ACC112 (cell line): ENCODE measurements around the gene GRIP2.

ENCODE experiments used
- H2AFZ ChIP-seq: fragments of 200-600 bp; sonication (generic); one replicate; pipeline ENCODE4 v1.6.0; 2017; ENCODE audit warnings: antibody characterized with exemption, low read length; ENCODE audit not compliant: unreplicated experiment
- H3K27ac ChIP-seq: fragments of 200-600 bp; sonication (generic); 2 replicates; pipeline ENCODE4 v1.5.1; 2014; ENCODE audit warnings: low read depth, mild to moderate bottlenecking, antibody characterized with exemption, low read length, moderate library complexity
- H3K27me3 ChIP-seq: fragments of 200-600 bp; sonication (generic); 2 replicates; pipeline ENCODE4 v1.6.1; 2014; ENCODE audit warnings: mild to moderate bottlenecking, antibody characterized with exemption, low read length, moderate library complexity, mixed read lengths; ENCODE audit not compliant: insufficient read depth
- H3K36me3 ChIP-seq: fragments of 200-600 bp; sonication (generic); 2 replicates; pipeline ENCODE4 v1.6.1; 2016; ENCODE audit warnings: mild to moderate bottlenecking, antibody characterized with exemption, low read length, moderate library complexity, mixed read lengths; ENCODE audit not compliant: insufficient read depth
- H3K4me1 ChIP-seq: fragments of 200-600 bp; sonication (generic); one replicate; pipeline ENCODE4 v1.6.1; 2016; ENCODE audit warnings: low read length, mixed read lengths; ENCODE audit not compliant: insufficient read depth, unreplicated experiment, control insufficient read depth
- H3K4me3 ChIP-seq: fragments of 200-600 bp; sonication (generic); 2 replicates; pipeline ENCODE4 v1.5.1; 2014; ENCODE audit warnings: mild to moderate bottlenecking, low read depth, low read length
- H3K79me2 ChIP-seq: fragments of 200-600 bp; sonication (generic); one replicate; pipeline ENCODE4 v1.6.0; 2016; ENCODE audit warnings: low read length; ENCODE audit not compliant: control insufficient read depth, unreplicated experiment, insufficient read depth

The GRIP2 gene

DNA sequence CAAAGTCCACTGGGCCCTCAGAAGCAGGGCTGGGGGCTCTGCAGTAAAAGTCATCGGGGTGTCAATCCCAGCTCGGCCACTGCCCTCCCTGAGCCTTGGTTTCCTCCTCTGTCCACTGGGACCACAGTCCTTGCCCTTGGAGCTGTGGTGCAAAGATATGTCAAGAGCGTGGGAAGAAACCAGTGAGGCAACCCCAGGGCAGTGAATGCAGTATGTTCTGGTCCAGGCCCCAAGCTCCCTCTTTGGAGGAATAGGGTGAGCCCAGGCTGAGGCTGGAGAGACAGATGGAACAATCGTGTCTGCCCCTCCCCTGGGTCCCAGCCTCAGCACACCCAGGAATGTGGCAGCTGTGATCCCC, 779 bp downstream of the GRIP2 start:
- no peak overlapping the region for H3K4me3 ChIP-seq
- H3K36me3 ChIP-seq: no peaks in the 10 kb centered on the region
- no peaks in the 10 kb centered on the region for H3K79me2 ChIP-seq
- no peak overlapping the region for H2AFZ ChIP-seq
- H3K27me3 ChIP-seq: peaks cover 13% of the 10 kb centered on the region; the same call in 1 of the 2 replicates
- no peaks in the 10 kb centered on the region for H3K4me1 ChIP-seq
- H3K27ac ChIP-seq: no peak overlapping the region

DNA sequence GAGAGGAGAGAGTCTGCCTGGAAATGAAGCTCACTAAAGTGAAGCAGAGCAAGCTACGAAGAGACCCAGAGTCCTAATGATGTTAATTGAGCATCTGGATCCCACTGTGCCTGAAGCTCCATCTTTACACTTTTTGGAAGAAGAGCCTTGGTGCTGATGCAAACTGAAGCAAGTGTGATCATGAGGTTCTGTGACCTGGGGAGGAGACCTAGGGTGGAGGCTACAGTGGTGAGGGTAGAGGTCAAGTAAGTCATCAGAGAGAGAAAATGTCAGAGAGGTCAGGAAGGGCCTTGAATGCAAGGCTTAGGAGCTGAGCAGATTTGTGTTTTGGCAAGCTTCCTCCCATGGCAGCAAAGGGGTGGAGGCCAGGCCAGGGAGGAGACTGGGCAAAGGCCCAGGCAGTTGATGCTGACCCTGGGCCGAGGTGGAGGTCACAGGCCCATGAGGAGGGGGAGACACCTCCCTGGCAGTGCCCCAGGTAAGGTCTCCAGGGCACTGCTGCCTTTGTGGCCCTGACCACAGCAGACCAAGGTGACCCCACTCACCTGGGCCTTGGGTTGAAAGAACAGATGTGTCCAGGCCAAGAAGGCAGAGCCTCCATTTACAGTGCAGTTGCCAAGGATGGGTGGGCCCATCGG, 1.6 kb downstream of the GRIP2 start:
- H3K36me3 ChIP-seq: no peaks in the 10 kb centered on the region
- H3K4me1 ChIP-seq: no peaks in the 10 kb centered on the region

DNA sequence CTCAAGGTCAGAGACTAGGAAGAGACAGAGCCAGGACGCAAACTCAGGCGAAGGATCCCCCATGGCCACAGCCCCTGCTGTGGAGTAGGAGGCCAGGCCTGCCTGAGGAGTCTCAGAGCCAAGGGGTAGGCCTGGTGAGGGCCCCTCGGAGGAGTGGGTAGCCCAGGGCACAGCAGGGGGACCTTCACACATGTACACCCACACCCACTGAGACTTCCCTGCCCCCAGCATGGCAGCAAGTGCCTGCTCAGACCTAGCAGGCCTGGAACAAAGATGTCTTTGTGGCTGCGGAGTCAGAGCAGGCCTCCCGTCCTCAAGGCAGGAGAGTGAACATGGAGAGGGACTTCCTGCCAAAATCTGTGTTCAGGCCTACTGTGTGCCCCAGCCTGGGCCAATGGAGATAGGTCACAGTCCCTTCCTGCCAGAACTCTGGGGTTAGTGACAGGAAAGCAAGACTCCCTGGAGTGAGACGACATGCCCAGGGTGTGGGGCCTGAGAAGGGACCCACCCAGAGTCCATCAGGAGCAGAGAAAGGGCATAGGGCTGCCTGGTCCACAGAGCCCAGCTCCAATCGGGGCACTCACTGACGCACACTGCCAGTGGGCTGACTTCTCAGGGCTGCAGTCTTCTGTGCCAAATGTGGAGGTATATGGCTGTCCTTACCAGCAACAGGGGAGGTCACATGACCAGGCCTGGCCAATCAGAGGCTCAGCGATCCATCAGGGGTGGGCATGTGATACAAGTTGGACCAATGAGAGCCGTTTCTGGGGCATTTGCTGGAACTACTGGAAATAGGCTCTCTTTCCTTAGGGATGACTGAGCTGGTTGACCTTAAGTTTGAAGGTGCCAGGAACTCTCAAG, 2.3 kb downstream of the GRIP2 start:
- Histone ChIP-seq H3K4me3 (no peak overlapping the region), H2AFZ (no peak overlapping the region), H3K79me2 (no peaks in the 10 kb centered on the region), H3K27me3 (peaks cover 23% of the 10 kb centered on the region), H3K4me1 (no peaks in the 10 kb centered on the region), H3K36me3 (no peaks in the 10 kb centered on the region), H3K27ac (no peak overlapping the region)

More for the DNA sequence above, 1.6 kb downstream of the GRIP2 start:
- Histone ChIP-seq H3K27ac (no peak overlapping the region), H3K79me2 (no peaks in the 10 kb centered on the region), H3K27me3 (peaks cover 21% of the 10 kb centered on the region), H3K4me3 (no peak overlapping the region), H2AFZ (no peak overlapping the region)

DNA sequence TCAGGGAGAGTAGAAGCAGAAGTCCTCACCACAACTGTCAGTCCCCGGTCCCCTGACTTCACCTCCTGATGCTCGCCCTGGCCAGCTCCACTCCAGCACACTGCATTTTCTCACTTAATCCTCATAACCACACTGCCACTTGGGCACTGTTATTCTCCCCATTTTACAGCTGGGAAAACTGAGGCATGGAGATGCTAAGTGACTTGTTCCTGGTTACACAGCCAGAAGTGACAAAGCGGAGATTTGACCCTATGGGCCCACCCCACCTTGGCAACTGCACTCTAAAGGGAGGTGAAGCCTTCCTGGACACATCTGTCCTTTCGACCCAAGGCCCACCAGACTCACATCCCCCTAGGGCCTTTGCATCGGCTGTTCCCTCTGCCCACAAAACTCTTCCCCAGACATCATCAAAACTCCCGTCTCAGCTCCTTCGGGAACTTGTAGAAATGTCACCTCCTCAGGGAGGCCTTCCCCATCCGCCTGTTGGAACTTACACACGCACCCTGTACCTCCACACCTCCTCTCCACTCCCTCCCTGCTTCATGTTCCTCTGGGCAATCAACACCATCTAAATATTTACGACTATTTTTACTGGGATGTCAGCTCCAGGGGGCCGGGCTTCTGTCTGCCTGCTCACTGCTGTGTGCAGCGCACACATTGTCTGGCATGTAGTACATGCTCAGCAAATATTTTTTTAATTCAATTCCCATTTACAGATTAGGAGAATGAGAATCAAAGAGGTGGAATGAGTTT, 3.1 kb downstream of the GRIP2 start:
- Histone ChIP-seq H3K79me2 (no peaks in the 10 kb centered on the region), H3K27me3 (peaks cover 23% of the 10 kb centered on the region), H3K4me1 (no peaks in the 10 kb centered on the region), H2AFZ (no peak overlapping the region), H3K36me3 (no peaks in the 10 kb centered on the region), H3K4me3 (no peak overlapping the region), H3K27ac (no peak overlapping the region)

DNA sequence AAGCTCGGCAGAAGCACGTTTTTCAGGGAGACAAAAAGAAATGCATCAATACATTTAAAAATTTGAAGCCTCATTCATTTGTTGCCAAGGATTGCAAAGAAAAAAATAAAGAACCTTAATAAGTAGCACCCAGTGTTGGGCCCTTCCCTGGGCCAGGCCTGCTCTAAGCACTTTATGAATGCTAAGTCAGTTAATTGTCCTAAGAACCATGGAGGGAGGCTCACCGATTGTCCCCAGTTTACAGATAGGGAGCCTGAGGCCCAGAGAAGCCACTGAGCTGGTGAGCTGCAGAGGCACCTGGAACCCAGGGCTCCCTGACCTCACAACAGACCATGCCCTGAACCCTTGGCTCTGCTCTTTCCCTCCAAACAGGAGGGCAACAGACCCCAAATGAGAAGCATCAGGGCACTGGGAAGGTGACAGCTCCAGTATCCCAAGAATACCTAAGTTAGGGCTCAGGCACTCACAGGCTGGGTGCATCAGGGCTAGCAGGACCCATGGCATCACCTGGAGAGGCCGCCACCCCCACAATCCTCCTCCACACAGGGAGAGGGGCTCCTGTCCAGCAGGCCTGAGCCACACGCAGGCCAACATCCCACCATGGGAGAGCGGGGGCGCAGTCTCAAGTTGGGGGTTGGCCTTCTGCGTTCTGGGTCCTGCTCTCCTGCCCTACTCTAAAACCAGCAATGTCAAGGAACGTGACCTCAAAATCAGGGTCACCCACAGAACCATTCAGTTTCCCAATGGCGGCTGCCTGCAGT, 3.9 kb downstream of the GRIP2 start:
- Histone ChIP-seq H3K27me3 (peaks cover 23% of the 10 kb centered on the region), H3K36me3 (no peaks in the 10 kb centered on the region), H3K4me1 (no peaks in the 10 kb centered on the region), H3K79me2 (no peaks in the 10 kb centered on the region), H3K4me3 (no peak overlapping the region), H2AFZ (no peak overlapping the region), H3K27ac (no peak overlapping the region)

DNA sequence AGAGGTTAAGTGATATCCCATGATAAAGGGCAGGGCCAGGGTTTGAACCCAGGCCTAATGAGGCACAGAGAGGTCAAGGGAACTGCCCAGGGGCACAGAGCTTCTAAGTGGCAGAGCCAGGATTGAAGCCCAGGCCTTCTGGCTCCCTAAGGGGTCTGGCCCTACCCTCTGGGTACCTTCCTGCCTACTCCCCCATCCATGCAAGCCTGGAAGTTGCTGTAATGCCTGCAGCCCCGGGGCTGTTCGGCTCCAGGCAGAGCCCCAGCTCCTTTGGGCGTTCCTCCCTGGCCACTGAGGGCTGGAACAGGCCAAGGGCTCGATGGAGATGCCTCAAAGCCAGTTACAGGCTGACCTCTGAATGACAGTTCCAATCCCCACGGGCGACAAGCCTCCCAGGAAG, 4.5 kb downstream of the GRIP2 start:
- Histone ChIP-seq H3K27me3 (peaks cover 18% of the 10 kb centered on the region; the same call in 1 of the 2 replicates), H3K36me3 (no peaks in the 10 kb centered on the region), H3K79me2 (no peaks in the 10 kb centered on the region), H3K4me3 (no peak overlapping the region), H3K4me1 (no peaks in the 10 kb centered on the region), H3K27ac (no peak overlapping the region), H2AFZ (no peak overlapping the region)

DNA sequence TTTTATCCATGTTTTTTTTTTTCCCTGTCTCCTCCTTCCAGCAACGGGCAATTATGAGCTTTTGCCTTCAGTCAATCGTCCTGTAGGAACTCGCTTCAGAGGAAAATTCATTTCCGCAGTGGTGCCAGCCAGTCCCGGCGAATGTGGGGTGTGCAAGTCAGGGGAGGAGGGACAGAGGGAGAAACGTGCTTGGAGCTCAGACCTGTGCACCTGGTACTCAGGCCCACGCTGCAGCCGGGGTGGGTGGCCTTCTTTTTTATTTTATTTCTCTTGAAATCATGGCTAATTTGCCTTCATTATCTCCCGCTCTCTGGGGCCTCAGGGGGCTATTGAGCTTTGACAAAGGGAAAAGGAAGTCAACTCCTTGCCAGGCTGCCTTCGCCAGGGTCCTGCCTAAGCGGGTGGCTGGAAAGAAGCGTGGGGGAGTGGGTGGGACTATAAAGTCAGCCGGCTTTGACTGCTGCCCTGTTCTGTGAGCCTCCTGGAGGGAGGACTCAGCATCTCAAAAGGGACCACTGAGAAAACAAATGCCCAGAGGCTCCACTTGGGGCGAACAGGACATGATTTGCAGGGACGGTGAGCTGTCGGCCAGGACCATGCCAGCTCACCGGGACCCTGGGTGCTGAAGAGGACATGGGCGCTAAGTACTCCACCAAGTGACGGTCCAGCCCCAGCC, 5.5 kb downstream of the GRIP2 start:
- Histone ChIP-seq H3K27ac (no peak overlapping the region), H3K4me3 (no peak overlapping the region)

DNA sequence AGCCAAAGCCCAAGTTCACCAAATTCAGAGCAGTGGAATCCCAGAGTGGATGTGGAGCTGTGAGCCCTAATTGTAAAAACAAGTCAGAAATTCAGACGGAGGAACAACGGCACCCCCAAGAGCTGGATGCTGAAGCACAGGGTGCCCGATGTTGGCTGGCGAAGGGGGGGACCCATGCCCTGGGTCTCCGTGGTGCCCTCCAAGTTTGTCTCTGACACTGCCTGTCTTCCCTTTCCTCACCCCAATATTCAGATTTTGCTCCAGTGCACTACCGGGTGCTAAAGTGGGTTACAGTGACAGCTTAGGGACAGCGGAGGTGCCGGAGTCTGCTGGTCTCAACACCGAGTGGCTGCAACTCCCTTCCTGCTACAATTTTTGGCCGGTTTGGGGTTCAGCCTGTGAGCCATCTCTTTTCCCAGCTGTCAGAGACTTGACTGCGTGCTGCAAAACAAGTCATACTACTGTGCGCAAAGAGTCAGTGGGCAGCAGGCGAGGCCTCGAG, 6.6 kb downstream of the GRIP2 start:
- Histone ChIP-seq H3K27me3 (peaks cover 21% of the 10 kb centered on the region), H3K4me3 (no peak overlapping the region), H2AFZ (no peak overlapping the region), H3K4me1 (no peaks in the 10 kb centered on the region), H3K36me3 (no peaks in the 10 kb centered on the region), H3K79me2 (no peaks in the 10 kb centered on the region), H3K27ac (no peak overlapping the region)

More for the DNA sequence above, 5.5 kb downstream of the GRIP2 start:
- Histone ChIP-seq H3K27me3 (peaks cover 20% of the 10 kb centered on the region), H3K79me2 (no peaks in the 10 kb centered on the region), H3K4me1 (no peaks in the 10 kb centered on the region), H3K36me3 (no peaks in the 10 kb centered on the region), H2AFZ (no peak overlapping the region)

DNA sequence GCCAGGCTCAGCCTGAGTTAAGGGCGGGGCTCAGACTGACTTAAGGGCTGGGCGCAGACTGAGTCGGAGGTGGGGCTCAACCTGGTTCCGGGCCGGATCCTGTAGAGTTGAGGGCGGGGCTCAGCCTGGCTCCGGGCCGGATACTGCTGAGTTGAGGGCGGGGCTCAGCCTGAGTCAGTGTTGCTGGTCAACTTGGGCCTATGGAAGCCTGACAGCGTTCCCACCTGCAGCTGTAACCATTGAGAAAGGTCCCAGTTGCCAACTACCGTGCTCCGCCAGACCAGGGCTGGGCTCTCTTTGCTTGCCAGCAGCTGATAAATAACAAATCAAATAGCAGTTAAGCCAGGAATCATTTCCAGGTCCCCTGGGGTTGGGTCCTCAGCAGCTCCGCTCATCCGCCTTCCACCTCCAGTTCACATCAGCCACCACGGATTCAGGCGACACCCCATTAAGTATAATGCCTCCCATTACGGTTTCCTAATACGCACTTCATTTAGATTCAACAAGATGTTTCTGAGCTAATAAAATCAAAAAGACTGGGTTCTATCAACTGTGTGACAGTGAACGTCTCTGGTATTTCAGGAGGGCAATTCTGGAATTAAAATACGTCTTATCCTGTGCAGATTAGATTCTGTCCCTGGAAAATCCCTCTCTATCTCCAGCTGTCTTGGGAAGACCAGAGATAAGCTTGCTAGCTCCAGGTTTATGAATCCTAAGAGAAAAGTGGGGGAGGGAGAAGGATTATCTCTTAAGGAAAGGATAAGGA, 7.3 kb downstream of the GRIP2 start:
- no peak overlapping the region for H2AFZ ChIP-seq
- no peaks in the 10 kb centered on the region for H3K36me3 ChIP-seq
- H3K27me3 ChIP-seq: peaks cover 21% of the 10 kb centered on the region
- no peaks in the 10 kb centered on the region for H3K79me2 ChIP-seq
- no peak overlapping the region for H3K4me3 ChIP-seq
- no peaks in the 10 kb centered on the region for H3K4me1 ChIP-seq
- no peak overlapping the region for H3K27ac ChIP-seq
